Transverse colon (tissue), 4 donors: ENCODE results near the gene TRAM1L1.

Experiments used
- EP300 ChIP-seq: sonication (generic); formaldehyde crosslinking; IDR thresholded peaks from one replicate; pipeline ENCODE4 v1.6.1; 2017; ENCODE audit warnings: antibody characterized with exemption, low read depth
- POLR2A ChIP-seq: fragments of 450-650 bp; IDR thresholded peaks from one replicate; pipeline ENCODE4 v1.6.1; 2016; ENCODE audit warnings: antibody characterized with exemption, mild to moderate bottlenecking, moderate library complexity
- POLR2AphosphoS5 ChIP-seq, 3 donors: sonication (generic); formaldehyde crosslinking; IDR thresholded peaks; one replicate each; pipeline ENCODE4 v1.6.1; 2016; ENCODE audit warnings: antibody characterized with exemption in 3 of 3
- TF ChIP-seq, protein P1 (sequence below), 5 experiments: fragments of 200-600 bp in 3 of 5; fragments of 450-650 bp in 2 of 5; sonication (generic) in 3 of 5; IDR thresholded peaks; 1 replicate in 2 of 5; 2 replicates in 3 of 5; pipeline ENCODE4 v1.5.1; 2016 to 2017; ENCODE audit warnings: antibody characterized with exemption in 5 of 5, inconsistent platforms in 3 of 5, mild to moderate bottlenecking in 2 of 5, moderate library complexity in 1 of 5

DNA sequence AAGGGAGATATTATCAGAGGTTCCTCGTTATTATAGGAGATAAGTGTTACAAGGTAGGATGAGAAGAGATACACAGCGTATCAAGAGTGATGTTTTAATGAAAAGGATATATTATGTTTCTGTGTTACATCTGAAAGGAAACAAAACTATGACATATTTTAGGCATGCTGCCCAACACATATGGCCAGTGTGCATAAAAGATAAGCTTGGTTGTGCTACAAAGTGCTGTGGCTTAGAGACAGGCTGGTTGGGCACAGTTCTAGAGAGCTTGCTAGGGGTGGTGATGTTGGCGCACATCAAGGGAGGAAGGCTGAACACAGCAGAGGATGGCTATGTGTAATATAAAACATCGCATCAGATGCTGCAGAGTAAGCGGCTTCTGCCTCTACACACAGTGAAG, 42.4 kb downstream of the TRAM1L1 start:
- no peak for TF ChIP-seq POLR2AphosphoS5 (IDR thresholded peaks at IDR 0.05)
- TF ChIP-seq, protein P1, sequence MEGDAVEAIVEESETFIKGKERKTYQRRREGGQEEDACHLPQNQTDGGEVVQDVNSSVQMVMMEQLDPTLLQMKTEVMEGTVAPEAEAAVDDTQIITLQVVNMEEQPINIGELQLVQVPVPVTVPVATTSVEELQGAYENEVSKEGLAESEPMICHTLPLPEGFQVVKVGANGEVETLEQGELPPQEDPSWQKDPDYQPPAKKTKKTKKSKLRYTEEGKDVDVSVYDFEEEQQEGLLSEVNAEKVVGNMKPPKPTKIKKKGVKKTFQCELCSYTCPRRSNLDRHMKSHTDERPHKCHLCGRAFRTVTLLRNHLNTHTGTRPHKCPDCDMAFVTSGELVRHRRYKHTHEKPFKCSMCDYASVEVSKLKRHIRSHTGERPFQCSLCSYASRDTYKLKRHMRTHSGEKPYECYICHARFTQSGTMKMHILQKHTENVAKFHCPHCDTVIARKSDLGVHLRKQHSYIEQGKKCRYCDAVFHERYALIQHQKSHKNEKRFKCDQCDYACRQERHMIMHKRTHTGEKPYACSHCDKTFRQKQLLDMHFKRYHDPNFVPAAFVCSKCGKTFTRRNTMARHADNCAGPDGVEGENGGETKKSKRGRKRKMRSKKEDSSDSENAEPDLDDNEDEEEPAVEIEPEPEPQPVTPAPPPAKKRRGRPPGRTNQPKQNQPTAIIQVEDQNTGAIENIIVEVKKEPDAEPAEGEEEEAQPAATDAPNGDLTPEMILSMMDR (IDR thresholded peaks at IDR 0.05): no peak
- no peak for TF ChIP-seq POLR2A
- no peak for TF ChIP-seq EP300
